ENCODE results near the gene ZC3H12D. TPM values are rescaled to one million over a fixed set of nuclear protein-coding genes. Genes with fewer than 3 reads are reported as not detected.

ZC3H12D gene
- polyA plus RNA-seq, 1 of the 3 experiments (the other 2 are of a cell fraction) = 0.03 TPM

DNA sequence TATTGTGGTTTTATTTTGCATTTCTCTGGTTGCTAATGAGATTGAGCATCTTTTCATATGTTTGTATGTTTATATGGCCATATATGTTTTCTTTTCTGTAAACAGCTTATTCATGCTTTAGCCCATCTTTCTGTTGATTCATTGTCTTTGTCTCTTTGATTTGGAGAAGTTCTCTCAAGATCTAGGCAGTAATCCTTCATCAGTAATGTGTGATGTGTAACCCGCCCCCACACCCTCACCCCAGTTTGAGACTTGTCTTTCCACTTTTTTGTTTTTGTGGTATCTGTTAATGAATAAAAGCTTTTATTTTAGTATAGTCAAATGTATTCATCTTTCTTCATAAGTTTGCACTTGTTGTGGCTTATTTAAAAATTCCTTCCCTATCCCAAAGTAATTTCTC is 26.0 kb downstream of the ZC3H12D start:
- no peaks in the 10 kb centered on the region for H3K9me2 ChIP-seq
- POLR2A ChIA-PET = no interaction called here
- H3F3A ChIP-seq (replicated peaks; ENCODE audit: insufficient read depth) = peaks cover 3% of the 10 kb centered on the region
- no peaks in the 10 kb centered on the region for H3K79me2 ChIP-seq (ENCODE audit: insufficient read depth)
- no peak overlapping the region for H3K4me3 ChIP-seq (ENCODE audit: low read depth in 2 of 2, low read length in 1 of 2)
- WGBS (ENCODE audit: low lambda C conversion rate) = 65% methylated on average over 1 of the region's 1 CpG
- TF ChIP-seq SIN3A (IDR thresholded peaks at IDR 0.05; ENCODE audit: borderline replicate concordance, low read depth, low read length) (no peak), JUND (IDR thresholded peaks at IDR 0.05) (no peak), RAD21 (IDR thresholded peaks at IDR 0.05; ENCODE audit: low read length) (no peak)
- TF ChIP-seq, protein P1, sequence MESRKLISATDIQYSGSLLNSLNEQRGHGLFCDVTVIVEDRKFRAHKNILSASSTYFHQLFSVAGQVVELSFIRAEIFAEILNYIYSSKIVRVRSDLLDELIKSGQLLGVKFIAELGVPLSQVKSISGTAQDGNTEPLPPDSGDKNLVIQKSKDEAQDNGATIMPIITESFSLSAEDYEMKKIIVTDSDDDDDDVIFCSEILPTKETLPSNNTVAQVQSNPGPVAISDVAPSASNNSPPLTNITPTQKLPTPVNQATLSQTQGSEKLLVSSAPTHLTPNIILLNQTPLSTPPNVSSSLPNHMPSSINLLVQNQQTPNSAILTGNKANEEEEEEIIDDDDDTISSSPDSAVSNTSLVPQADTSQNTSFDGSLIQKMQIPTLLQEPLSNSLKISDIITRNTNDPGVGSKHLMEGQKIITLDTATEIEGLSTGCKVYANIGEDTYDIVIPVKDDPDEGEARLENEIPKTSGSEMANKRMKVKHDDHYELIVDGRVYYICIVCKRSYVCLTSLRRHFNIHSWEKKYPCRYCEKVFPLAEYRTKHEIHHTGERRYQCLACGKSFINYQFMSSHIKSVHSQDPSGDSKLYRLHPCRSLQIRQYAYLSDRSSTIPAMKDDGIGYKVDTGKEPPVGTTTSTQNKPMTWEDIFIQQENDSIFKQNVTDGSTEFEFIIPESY (IDR thresholded peaks at IDR 0.05; ENCODE audit: borderline replicate concordance, low read depth) = no peak
- no peaks in the 10 kb centered on the region for H3K36me3 ChIP-seq (replicated peaks in 1 of 2; ENCODE audit: control insufficient read depth in 1 of 2, insufficient read depth in 2 of 2, low read length in 1 of 2)
- H3K4me2 ChIP-seq = no peak overlapping the region
- CTCF ChIA-PET = interaction anchor here (1.4 to 2.0 kb wide), 2 partner anchors 26 to 430 kb away, joined by 4 to 6 read pairs; no protein-coding TSS in a partner anchor
- no peaks in the 10 kb centered on the region for H3K27me3 ChIP-seq (ENCODE audit: insufficient read depth)
- no peak overlapping the region for H3K27ac ChIP-seq (ENCODE audit: low read depth in 2 of 2, low read length in 1 of 2)
- no peak overlapping the region for H3K9ac ChIP-seq
- no peaks in the 10 kb centered on the region for H3K9me3 ChIP-seq
- H2AFZ ChIP-seq (ENCODE audit: low read depth) = no peak overlapping the region
- DNase-seq = no peak
- peaks cover 1 to 13% of the 10 kb centered on the region in 2 experiments; a peak in 2 of 4 replicates for H3K4me1 ChIP-seq (ENCODE audit: control insufficient read depth in 1 of 2, insufficient read depth in 2 of 2, low read depth in 1 of 2, low read length in 1 of 2)
- H4K20me1 ChIP-seq (ENCODE audit: insufficient read depth) = no peaks in the 10 kb centered on the region

DNA sequence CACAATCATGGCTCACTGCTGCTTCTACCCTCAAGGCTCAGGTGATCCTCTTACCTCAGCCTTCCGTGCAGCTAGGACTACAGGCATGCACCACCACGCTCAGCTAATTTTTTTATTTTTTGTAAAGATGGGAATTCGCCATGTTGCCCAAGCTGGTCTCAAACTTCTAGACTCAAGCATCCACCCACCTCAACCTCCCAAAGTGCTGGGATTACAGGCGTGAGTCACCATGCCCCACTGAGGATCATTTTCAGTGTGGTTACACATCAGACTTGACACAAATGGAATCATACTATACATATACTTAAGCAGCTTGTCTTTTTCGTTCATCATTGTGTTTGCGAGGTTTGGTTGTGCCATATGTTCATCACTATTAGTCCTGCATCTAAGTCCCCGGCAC is 26.6 kb downstream of the ZC3H12D start:
- Histone ChIP-seq H4K20me1 (ENCODE audit: insufficient read depth) (no peaks in the 10 kb centered on the region), H3K27ac (ENCODE audit: low read depth in 2 of 2, low read length in 1 of 2) (no peak overlapping the region), H2AFZ (ENCODE audit: low read depth) (no peak overlapping the region), H3K4me1 (ENCODE audit: control insufficient read depth in 1 of 2, insufficient read depth in 2 of 2, low read depth in 1 of 2, low read length in 1 of 2) (peaks cover 3 to 14% of the 10 kb centered on the region in 2 experiments; a peak in 2 of 4 replicates), H3K4me2 (no peak overlapping the region), H3K36me3 (replicated peaks in 1 of 2; ENCODE audit: control insufficient read depth in 1 of 2, insufficient read depth in 2 of 2, low read length in 1 of 2) (no peaks in the 10 kb centered on the region), H3K4me3 (ENCODE audit: low read depth in 2 of 2, low read length in 1 of 2) (no peak overlapping the region), H3F3A (replicated peaks; ENCODE audit: insufficient read depth) (peaks cover 6% of the 10 kb centered on the region), H3K9ac (no peak overlapping the region), H3K9me2 (no peaks in the 10 kb centered on the region), H3K79me2 (ENCODE audit: insufficient read depth) (no peaks in the 10 kb centered on the region), H3K9me3 (no peaks in the 10 kb centered on the region), H3K27me3 (ENCODE audit: insufficient read depth) (no peaks in the 10 kb centered on the region)
- POLR2A ChIA-PET = no interaction called here
- 86% methylated on average over 7 of the region's 7 CpGs for WGBS (ENCODE audit: low lambda C conversion rate)
- TF ChIP-seq GATA2 (CRISPR knock-in tag; IDR thresholded peaks at IDR 0.05) (no peak), TAF1 (IDR thresholded peaks at IDR 0.05; ENCODE audit: borderline replicate concordance, low read depth, low read length) (no peak)
- no peak for DNase-seq
- CTCF ChIA-PET = interaction anchor here (1.4 to 2.0 kb wide), 2 partner anchors 26 to 430 kb away, joined by 4 to 6 read pairs; no protein-coding TSS in a partner anchor

DNA sequence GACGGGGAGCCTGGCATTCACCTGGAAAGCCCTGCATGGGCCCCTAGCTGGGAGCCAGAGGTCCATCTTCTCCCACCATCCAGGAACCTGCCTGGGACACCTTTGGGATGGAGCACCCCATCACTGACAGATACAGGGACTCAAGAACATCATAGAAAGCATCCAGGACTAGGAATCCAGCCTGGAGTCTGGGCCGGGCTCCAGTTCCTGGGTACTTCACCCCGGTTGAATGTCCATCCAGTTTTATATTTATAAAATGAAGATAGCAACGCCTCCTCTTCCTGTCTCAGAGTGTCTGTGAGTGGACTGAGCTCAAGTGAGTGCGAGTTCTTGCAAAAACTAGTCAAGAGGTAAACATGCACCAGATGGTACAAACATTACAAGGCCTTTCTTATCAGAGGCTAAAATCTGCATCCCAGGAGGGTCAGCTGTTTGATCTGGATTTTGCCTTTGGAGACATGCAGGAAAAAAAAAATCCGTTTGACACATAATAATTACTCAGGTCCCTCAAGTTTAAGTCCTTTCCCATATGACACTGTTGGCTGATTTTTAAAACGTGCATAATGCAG is 27.4 kb downstream of the ZC3H12D start:
- 68% methylated on average over 6 of the region's 7 CpGs for WGBS (ENCODE audit: low lambda C conversion rate)

More for the DNA sequence above, 27.4 kb downstream of the ZC3H12D start:
- Histone ChIP-seq H3K27ac (ENCODE audit: low read depth in 2 of 2, low read length in 1 of 2) (no peak overlapping the region), H3K4me3 (ENCODE audit: low read depth in 2 of 2, low read length in 1 of 2) (no peak overlapping the region), H3K79me2 (ENCODE audit: insufficient read depth) (no peaks in the 10 kb centered on the region), H3K9me3 (no peaks in the 10 kb centered on the region), H3F3A (replicated peaks; ENCODE audit: insufficient read depth) (peaks cover 6% of the 10 kb centered on the region), H3K9me2 (no peaks in the 10 kb centered on the region), H3K9ac (no peak overlapping the region), H3K27me3 (ENCODE audit: insufficient read depth) (no peaks in the 10 kb centered on the region), H4K20me1 (ENCODE audit: insufficient read depth) (no peaks in the 10 kb centered on the region), H3K4me2 (no peak overlapping the region), H3K4me1 (ENCODE audit: control insufficient read depth in 1 of 2, insufficient read depth in 2 of 2, low read depth in 1 of 2, low read length in 1 of 2) (peaks cover 3 to 14% of the 10 kb centered on the region in 2 experiments; a peak in 2 of 4 replicates), H2AFZ (ENCODE audit: low read depth) (no peak overlapping the region), H3K36me3 (replicated peaks in 1 of 2; ENCODE audit: control insufficient read depth in 1 of 2, insufficient read depth in 2 of 2, low read length in 1 of 2) (no peaks in the 10 kb centered on the region)
- POLR2A ChIA-PET = no interaction called here
- DNase-seq = no peak
- CTCF ChIA-PET = interaction anchor here (1.4 to 2.0 kb wide), 2 partner anchors 25 to 429 kb away, joined by 4 to 6 read pairs; no protein-coding TSS in a partner anchor
- TF ChIP-seq JUND (IDR thresholded peaks at IDR 0.05) = no peak
- TF ChIP-seq GATA2 (CRISPR knock-in tag; IDR thresholded peaks at IDR 0.05) = no peak
